Measurements from ENCODE around the gene PYGM.

The PYGM gene

GRCh38 chr11:64745189-64745520, 14.6 kb downstream of the PYGM start:
- no peak overlapping the region for H3K27ac ChIP-seq

GRCh38 chr11:64744544-64745188, 15.1 kb downstream of the PYGM start:
- Histone ChIP-seq H3K4me3 (ENCODE audit: low read depth, low read length) (peak overlapping the region; percentile 59), H3K9me3 (ENCODE audit: severe bottlenecking) (no peaks in the 10 kb centered on the region), H3K27ac (no peak overlapping the region), H3K27me3 (ENCODE audit: insufficient read depth, low read depth, severe bottlenecking) (peaks cover 21% of the 10 kb centered on the region), H3K36me3 (no peaks in the 10 kb centered on the region)
- no peak for TF ChIP-seq CTCF (IDR thresholded peaks at IDR 0.05; ENCODE audit: low read depth, low read length)
- no peak for DNase-seq

More at GRCh38 chr11:64745189-64745520, 14.6 kb downstream of the PYGM start:
- H3K27me3 ChIP-seq (ENCODE audit: insufficient read depth, low read depth, severe bottlenecking): peaks cover 21% of the 10 kb centered on the region
- no peaks in the 10 kb centered on the region for H3K36me3 ChIP-seq
- no peak for TF ChIP-seq CTCF (IDR thresholded peaks at IDR 0.05; ENCODE audit: low read depth, low read length)
- H3K4me3 ChIP-seq (ENCODE audit: low read depth, low read length): peak overlapping the region; percentile 59
- no peaks in the 10 kb centered on the region for H3K9me3 ChIP-seq (ENCODE audit: severe bottlenecking)
- DNase-seq: no peak

- Histone ChIP-seq H3K9me3 (ENCODE audit: severe bottlenecking) (no peaks in the 10 kb centered on the region), H3K27ac (no peak within 1 kb of the TSS), H3K36me3 (no peaks in the 10 kb centered on the region), H3K4me3 (ENCODE audit: low read depth, low read length) (peak within 1 kb of the TSS; percentile 59), H3K27me3 (ENCODE audit: insufficient read depth, low read depth, severe bottlenecking) (peaks cover 21% of the 10 kb centered on the region)
- TF ChIP-seq CTCF (IDR thresholded peaks at IDR 0.05; ENCODE audit: low read depth, low read length): peak; percentile 85
- peak; percentile 79 for DNase-seq
These were observed 15.9 kb downstream of the PYGM start, which contains the start of gene RASGRP2 for GRCh38 chr11:64743591-64744543. TSS of gene RASGRP2 (minus strand) at chr11:64744142. CDS start at chr11:64742866, 1,276 bp downstream.

GRCh38 chr11:64742889-64743590, 16.7 kb downstream of the PYGM start:
- Histone ChIP-seq H3K4me3 (ENCODE audit: low read depth, low read length) (peak overlapping the region; percentile 38), H3K27me3 (ENCODE audit: insufficient read depth, low read depth, severe bottlenecking) (peaks cover 21% of the 10 kb centered on the region), H3K36me3 (no peaks in the 10 kb centered on the region), H3K9me3 (ENCODE audit: severe bottlenecking) (no peaks in the 10 kb centered on the region), H3K27ac (no peak overlapping the region)
- TF ChIP-seq CTCF (IDR thresholded peaks at IDR 0.05; ENCODE audit: low read depth, low read length): peak; percentile 81
- peak; percentile 49 for DNase-seq

- Histone ChIP-seq H3K36me3 (no peaks in the 10 kb centered on the region), H3K4me3 (ENCODE audit: low read depth, low read length) (no peak overlapping the region)
- DNase-seq: no peak
These were observed 17.5 kb downstream of the PYGM start for GRCh38 chr11:64742087-64742888.

More at GRCh38 chr11:64742087-64742888, 17.5 kb downstream of the PYGM start:
- Histone ChIP-seq H3K9me3 (ENCODE audit: severe bottlenecking) (no peaks in the 10 kb centered on the region), H3K27ac (no peak overlapping the region), H3K27me3 (ENCODE audit: insufficient read depth, low read depth, severe bottlenecking) (peaks cover 21% of the 10 kb centered on the region)
- TF ChIP-seq CTCF (IDR thresholded peaks at IDR 0.05; ENCODE audit: low read depth, low read length): no peak
